Measurements from ENCODE around the gene ADTRP.
"Not testable (repeated sequence)": the region's sequence is repeated elsewhere in the genome, so short reads cannot be mapped to it uniquely, and the experiment has no call there.

Gene ADTRP

DNA sequence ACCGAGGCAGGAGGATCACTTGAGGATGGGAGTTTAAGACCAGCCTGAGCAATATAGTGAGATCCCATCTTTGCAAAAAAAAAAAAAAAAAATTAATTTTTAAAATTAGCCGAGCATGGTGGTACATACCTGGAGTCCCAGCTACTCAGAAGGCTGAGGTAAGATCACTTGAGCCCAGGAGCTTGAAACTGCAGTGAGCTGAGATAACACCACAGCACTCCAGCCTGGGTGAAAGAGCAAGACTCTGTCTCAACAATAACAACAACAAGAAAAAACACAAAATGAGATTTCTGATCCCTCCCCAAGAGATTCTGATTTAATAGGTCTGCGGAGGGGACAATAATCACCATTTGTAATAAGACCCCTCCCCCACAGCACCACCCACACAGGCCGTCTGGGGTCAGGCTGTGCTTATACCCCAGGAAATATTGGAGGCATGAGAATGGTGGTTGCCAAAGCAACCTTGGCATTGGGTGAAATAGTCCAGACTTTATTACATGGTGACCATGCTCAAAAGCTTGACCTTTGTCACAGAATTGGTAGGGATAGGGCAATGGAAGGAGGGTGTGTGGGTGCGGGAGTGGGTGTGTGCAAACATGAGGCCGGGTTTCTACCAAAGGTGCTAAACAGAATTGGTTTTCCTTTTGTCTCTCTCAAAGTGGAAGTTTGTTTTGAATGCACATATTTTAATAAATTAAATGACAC lies 24.4 kb upstream of the ADTRP start:
- DNase-seq, result no peak

DNA sequence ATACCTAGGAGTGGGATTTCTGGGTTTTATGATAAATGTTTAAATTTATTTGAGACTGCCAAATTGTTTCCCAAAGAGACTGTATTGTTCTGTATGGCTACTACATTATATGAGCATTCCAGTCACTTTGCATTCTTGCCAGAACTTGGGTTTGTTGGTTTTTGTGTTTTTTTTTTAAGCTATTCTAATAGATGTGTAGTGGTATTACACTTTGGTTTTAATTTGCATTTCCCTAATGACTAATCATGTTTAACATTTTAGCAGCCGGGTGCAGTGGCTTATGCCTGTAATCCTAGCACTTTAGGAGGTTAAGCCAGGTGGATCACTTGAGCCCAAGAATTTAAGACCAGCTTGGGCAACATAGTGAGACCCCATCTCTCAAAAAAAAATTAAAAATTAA lies 21.9 kb upstream of the ADTRP start:
- DNase-seq, result not testable (repeated sequence)

GRCh38 chr6:11798538-11798937 lies 19.9 kb upstream of the ADTRP start:
- no peak for DNase-seq

DNA sequence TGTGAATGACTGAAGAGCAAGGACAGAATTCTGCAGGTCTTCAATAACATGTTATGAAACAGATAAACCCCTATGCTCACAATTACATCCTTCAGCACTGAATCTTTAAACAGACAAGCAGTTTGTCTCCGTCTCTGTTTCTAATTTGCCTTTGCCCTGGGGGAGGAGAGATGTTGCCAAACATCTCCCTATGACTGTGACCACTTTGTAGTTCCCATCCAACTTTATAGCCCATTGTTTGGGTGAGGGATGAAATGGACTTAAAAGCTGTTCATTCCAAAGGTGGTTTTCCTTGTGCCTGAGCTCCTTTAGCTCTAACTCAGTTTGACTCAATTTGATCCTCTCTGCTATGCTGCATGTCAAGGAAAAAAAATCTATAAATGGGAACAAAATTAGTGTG lies 19.5 kb upstream of the ADTRP start:
- DNase-seq, result no peak

DNA sequence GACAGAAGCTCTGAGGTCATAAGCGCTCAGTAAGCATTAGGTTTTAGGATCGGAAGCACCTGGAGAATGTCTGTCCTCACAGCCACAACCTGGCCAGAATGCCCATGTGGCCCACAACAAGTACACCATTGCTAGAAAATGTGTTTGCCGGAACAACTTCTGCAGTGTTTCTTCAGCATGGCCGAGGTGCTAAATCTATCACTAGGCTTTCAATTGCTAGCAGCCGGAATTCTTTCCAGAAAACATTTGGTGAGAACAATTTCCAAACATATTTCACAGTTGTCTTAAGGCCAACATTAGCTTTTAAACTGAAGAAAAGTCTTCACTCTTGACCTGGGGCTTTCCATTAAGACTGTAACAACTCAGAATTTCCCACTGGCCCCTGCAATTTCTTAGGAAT lies 18.2 kb upstream of the ADTRP start:
- no peak for DNase-seq

- DNase-seq, result no peak
Observed at GRCh38 chr6:11795403-11795802, 16.8 kb upstream of the ADTRP start.

- DNase-seq, result no peak
Observed at GRCh38 chr6:11793277-11793676, 14.7 kb upstream of the ADTRP start.

DNA sequence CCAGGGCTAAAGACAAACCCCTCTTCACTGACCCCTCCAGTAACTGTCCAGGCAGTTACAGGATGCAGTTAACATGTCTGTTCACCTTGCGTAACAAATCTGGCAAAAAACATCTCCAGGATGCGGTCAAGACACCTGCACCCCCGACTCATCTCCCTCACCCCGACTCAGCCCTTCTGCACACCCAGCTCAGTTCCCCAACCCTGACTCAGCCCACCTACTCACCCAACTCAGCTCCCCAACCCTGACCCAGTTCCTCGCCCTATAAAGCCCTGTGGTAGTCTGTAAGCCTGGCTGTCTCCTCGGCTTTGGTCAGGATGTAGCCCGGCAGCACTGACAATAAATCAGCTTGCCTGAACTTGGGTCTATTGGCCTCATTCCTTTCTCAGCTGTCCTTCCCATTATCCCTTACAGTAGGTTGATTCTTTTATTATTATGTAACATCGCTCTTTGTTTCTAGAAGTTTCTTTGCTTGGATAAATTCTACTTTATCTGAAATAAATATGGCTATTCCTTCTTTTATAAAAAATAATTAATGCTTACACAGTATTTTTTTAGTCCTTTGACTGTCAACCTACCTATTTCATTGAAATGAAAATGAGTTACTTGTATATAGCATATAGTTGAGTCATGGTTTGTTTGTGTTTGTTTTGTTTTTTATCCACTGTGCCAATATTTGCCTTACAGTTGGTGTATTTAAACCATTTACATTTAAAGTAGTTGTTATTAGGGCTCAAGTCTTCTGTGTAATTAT lies 12.9 kb upstream of the ADTRP start:
- DNase-seq, result no peak

GRCh38 chr6:11789744-11790143 lies 11.1 kb upstream of the ADTRP start:
- DNase-seq, result no peak

GRCh38 chr6:11788043-11788442 lies 9.4 kb upstream of the ADTRP start:
- no peak for DNase-seq

DNA sequence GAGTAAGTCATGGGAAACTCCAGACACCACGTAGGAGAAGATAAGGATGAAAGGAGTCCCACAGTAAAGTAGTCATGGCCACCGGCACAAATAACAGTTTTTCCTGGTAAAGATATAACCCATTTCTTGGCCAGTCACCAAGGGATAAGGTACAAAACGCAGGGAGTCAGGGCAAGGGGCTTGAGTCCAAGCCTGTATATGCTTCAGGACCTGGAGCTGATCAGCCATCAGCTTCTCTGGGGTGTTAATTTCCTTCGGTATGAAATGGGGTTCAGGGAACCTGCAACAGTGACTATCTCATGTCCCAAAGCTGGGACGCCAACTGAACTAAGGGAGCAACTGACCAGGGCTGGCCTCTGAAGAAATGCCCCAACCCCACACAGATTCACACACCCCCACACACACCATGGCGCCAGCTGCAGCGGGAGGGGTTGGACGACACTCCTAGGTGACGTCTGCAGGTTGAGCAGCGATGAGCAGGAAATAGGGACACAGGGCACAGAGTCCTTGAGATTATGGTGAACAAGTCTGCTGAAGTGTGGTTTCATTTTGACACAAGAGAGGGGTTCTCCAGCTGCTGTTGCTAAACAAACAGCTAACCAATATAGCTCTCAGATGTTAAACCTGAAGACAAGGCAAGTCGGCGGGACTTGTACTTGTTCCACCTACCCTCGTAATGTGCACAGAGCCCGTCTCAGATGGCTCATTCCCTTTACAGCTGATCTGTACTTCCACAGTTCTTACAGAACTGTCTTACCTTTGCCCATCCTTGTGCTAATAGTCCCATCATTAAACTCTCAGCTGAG lies 7.4 kb upstream of the ADTRP start:
- no peak for DNase-seq

DNA sequence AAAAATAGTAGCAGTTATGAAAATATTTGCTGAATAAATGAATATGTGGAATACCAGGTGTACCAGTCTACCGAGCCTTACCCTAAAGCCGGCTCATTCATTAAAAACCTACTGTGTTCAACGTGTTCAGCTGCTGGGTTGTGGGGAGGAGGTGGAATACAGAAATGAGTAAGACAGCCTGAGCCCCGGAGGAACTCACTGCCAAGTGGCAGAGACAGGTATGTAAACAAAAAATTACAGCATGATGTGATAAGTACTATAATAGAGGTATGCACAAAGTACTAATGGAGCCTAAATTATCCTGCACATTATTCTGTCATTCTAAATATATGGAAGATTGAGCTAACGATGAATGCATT lies 6.8 kb upstream of the ADTRP start:
- DNase-seq, result no peak

- no peak for DNase-seq
Observed at GRCh38 chr6:11784341-11784740, 5.7 kb upstream of the ADTRP start.

- no peak for DNase-seq
Observed at GRCh38 chr6:11783524-11784064, 5.0 kb upstream of the ADTRP start.

DNA sequence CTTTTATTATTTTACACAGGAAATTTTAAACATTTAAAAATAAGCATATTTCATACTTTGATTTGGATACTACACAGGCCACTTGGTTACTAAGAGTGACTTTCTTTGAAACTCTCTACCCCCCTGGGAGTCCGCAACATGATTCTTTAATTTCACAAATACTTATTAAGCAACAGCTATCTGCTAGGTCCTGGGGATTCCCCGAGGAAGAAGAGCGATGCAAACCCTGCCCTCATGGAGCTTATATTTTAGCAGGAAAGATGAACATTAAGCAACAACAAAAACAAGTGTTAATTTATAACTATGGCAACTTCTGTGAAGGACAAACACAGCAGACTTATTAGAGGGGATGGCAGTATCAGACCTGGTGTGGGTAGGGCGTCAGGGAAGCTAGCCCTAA lies 3.9 kb upstream of the ADTRP start:
- DNase-seq, result no peak

DNA sequence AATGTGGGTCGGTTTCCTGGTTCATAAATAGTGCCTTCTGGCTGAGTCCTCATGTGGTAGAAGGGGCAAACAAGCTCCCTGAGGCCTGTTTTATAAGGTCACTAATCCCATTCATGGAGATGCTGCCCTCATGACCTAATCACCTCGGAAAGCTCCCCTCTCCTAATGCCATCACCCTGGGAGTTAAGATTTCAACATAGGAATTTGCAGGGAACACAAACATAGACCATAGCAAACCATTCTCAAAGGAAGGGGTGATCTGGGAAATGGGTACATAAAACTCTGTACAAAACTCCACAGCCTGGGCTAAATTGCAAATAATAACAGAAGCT lies 1.5 kb upstream of the ADTRP start:
- no peak for DNase-seq

DNA sequence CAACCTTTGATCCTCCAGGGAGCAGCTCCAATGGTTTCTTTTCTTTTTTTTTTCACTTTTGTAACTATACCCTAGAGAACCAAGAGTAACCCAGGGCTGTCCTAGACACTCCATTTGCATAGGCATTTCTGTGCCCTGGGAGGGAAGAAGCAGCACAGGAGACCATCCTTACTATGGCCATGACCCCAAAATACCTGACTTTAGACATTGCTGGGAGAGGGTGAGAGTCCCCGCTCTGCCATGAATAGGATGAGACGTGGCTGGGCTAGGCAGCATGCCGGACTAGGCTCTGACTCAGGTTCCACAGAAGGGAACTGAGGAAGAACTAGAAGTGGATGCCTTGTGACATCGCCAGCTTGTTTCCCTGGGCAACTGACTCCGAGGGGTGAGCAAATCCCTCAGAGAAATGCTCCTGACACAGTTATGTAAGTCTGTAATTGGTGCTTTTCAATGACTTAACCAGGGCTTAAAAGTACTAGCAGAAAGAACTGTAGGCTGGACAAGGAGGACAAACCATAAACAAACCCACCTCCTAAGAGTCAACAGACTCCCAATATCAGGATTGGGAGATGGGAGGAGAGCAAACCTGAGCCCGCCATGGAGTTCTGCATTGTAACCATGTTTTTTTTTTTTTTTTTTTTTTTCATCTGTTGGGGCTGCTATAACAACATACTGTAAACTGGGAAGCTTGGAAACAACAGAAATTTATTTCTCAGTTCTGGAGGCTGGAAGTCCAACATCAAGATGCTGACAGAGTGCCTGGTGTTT lies 910 bp upstream of the ADTRP start:
- DNase-seq, result no peak

- no peak for DNase-seq
Observed at GRCh38 chr6:11778036-11778435, 567 bp downstream of the ADTRP start.

DNA sequence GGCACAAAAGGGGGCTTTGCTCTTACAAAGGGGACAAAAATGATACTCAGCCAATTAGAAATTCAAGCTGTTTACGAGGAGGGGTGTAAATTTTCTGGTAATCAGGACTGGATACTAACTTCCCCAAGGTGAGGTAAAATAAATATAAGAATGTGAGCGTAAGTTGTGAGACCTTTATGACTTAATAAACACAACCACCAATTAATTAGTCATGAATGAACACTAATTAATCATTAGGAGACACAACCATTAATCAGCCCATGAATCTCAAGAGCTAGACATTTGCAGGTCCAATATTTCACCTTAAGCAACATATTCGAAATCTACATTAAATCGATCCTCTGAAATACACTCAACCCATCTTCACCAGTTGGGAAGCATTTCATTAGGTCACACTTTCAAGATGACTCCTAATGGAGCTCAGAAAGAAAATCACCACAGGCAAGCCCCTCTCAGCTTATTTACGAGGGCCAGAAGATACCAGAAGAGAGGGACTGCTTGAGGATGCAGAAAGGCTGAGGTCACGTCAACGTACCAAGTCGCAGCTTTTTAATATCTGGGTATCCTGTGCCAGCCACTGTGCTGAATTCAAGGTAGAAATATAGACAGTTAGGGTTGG lies 2.7 kb downstream of the ADTRP start:
- DNase-seq, result no peak

DNA sequence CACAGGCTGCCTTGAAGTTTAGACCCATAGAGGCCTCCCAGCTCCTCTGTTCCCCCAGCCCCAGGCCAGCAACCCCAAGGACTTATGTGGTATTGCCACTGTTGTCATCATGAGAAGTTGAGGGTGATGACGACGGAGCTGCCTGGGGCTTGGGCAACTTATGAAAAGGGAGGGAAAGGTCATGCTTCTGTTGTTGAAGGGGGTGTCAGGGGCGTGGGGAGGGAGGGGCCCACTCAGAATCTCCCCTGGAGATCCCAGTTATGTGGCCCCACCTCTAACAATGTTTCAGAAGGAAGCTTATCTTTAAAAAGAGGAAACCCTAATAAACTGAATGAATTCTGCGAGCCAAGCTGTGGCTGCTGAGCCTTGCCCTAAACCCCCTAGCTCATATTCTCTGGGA lies 4.2 kb downstream of the ADTRP start:
- DNase-seq, result no peak

GRCh38 chr6:11773581-11773980 lies 5.0 kb downstream of the ADTRP start:
- DNase-seq, result no peak

- DNase-seq, result no peak
Observed at GRCh38 chr6:11773013-11773412, 5.6 kb downstream of the ADTRP start.

Data from activated CD8-positive, alpha-beta memory T cell treated with anti-CD3 and anti-CD28 coated beads, Interleukin-2, amount 50 U/mL, for 4 hours (primary cell).